ENCODE results near the gene PNPLA1. TPM values are rescaled to one million over a fixed set of nuclear protein-coding genes. Genes with fewer than 3 reads are reported as not detected.

The PNPLA1 gene, protein sequence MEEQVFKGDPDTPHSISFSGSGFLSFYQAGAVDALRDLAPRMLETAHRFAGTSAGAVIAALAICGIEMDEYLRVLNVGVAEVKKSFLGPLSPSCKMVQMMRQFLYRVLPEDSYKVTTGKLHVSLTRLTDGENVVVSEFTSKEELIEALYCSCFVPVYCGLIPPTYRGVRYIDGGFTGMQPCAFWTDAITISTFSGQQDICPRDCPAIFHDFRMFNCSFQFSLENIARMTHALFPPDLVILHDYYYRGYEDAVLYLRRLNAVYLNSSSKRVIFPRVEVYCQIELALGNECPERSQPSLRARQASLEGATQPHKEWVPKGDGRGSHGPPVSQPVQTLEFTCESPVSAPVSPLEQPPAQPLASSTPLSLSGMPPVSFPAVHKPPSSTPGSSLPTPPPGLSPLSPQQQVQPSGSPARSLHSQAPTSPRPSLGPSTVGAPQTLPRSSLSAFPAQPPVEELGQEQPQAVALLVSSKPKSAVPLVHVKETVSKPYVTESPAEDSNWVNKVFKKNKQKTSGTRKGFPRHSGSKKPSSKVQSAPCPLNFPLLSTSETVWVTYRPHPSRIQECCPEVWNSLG
- not detected for total RNA-seq

DNA sequence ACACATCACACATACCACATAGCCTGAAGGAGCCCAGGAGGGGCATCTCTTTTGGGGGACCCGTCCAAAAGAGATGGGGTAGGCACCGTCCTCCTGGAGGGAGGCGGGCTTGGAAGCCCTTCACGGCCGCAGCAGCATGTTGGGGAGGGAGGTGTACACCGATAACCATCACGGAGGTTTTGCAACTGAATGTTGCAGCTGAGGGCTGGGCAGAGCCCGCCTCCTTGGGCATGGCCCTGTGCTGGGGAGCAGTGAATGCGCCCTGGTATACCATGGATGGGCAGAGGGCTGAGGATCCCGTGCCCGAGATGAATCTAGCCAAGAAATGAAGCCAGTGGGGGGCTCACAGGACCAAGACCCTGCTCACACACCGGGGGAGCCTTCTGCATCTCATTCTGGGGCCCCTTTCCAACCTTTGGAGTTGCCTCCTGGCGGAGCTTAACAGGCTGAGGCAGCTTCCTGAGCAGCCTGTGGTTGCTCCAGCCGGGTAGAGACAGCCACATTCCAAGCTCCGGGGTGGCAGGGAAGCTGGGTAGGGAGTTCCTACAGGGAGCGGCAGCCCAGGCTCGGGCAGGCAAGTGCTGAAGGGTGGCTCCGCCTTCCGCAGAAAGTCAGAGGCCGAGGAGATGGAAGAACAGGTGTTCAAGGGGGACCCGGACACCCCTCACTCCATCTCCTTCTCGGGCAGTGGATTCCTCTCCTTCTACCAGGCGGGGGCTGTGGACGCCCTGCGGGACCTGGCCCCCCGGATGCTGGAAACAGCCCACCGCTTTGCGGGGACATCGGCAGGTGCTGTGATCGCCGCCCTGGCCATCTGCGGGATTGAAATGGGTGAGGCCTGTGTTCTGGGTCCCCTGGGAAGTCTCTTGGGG is at the start of gene PNPLA1:
TSS of gene PNPLA1 (plus strand) at position 227 of the 872 bp plus-strand sequence. CDS start at position 627, 400 bp downstream.
- TF ChIP-seq, protein P1, sequence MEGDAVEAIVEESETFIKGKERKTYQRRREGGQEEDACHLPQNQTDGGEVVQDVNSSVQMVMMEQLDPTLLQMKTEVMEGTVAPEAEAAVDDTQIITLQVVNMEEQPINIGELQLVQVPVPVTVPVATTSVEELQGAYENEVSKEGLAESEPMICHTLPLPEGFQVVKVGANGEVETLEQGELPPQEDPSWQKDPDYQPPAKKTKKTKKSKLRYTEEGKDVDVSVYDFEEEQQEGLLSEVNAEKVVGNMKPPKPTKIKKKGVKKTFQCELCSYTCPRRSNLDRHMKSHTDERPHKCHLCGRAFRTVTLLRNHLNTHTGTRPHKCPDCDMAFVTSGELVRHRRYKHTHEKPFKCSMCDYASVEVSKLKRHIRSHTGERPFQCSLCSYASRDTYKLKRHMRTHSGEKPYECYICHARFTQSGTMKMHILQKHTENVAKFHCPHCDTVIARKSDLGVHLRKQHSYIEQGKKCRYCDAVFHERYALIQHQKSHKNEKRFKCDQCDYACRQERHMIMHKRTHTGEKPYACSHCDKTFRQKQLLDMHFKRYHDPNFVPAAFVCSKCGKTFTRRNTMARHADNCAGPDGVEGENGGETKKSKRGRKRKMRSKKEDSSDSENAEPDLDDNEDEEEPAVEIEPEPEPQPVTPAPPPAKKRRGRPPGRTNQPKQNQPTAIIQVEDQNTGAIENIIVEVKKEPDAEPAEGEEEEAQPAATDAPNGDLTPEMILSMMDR (IDR thresholded peaks at IDR 0.05): no peak
- no peak within 1 kb of the TSS for H3K27ac ChIP-seq

DNA sequence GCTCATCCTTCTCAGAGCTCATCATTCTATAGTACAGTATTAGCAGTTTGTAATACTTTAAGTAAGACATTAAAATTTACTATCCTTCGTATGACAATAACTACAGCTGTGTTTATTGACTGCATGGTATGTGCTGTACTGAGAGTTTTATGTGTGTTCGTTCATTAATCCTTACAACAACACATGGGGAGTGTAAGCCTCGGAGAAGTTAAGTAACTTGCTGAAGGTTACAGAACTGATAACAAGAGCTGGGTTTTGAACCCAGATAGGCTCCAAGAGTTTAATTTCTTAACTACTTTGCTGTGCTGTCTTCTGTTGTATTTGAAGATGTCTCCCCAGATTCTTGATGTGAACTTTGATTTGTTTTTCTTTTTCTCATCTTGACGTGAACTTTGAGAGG is 49.6 kb upstream of the PNPLA1 start:
- Histone ChIP-seq H3K4me3 (no peak overlapping the region), H3K27ac (no peak overlapping the region), H3K9me3 (no peaks in the 10 kb centered on the region), H3K27me3 (no peaks in the 10 kb centered on the region), H3K4me1 (no peaks in the 10 kb centered on the region), H3K36me3 (peaks cover 63 to 76% of the 10 kb centered on the region in 2 donors)
- TF ChIP-seq, protein P1 (IDR thresholded peaks at IDR 0.05): no peak
- intact Hi-C loops (cut with DNase I): no loop called here
- no peak for DNase-seq (ENCODE audit: low spot score in 2 of 2)

More for the DNA sequence above, at the start of gene PNPLA1:
- Histone ChIP-seq H3K36me3 (no peaks in the 10 kb centered on the region), H3K27me3 (no peaks in the 10 kb centered on the region), H3K9me3 (no peaks in the 10 kb centered on the region), H3K4me1 (no peaks in the 10 kb centered on the region), H3K4me3 (no peak within 1 kb of the TSS)
- no peak for DNase-seq (ENCODE audit: low spot score in 2 of 2)
- intact Hi-C loops (cut with DNase I): no loop called here

DNA sequence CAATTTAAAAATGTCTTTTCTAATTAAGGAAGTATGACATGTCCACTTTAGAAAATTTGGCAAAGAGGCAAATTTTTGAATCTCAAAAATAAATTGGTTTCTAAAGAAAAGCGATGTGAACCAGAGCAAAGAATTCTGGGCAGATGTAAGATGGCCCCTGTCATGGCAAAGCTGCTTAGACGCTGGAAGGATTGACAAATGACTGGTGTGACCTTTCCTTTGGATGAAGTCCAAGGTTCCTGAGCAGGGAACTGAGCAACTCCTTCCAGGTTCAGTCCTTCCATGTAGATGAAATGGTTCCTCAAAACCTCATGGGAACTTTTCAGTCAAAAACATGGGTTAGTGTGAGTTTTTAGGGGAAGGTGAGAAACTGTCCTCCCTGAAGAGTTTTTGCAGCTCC is 48.2 kb upstream of the PNPLA1 start:
- TF ChIP-seq, protein P1 (IDR thresholded peaks at IDR 0.05): no peak
- no peak overlapping the region for H3K4me3 ChIP-seq
- H3K9me3 ChIP-seq: no peaks in the 10 kb centered on the region
- DNase-seq (ENCODE audit: low spot score in 2 of 2): no peak
- H3K27me3 ChIP-seq: no peaks in the 10 kb centered on the region
- peaks cover 54 to 77% of the 10 kb centered on the region in 2 donors for H3K36me3 ChIP-seq
- H3K4me1 ChIP-seq: no peaks in the 10 kb centered on the region
- intact Hi-C loops (cut with DNase I): no loop called here
- H3K27ac ChIP-seq: no peak overlapping the region

DNA sequence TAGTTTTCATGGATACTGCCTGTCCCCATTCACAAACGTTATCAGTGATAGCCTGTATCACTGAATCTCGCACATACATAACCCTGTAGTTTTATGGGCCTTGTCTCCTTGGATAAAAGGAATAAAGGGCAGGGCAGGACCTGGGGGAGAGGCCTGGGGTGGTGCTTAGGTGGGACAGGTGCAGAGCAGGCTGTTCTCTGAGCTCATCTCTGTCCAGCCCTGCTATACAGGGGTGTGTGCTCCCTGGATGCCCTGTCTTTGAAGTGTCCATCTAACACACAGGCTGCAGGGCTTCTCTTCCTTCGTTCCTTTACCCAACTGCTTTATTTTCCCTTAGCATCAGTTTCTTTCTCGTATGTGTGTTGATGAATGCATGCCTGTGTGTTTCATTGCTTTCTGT is 46.9 kb upstream of the PNPLA1 start:
- H3K27ac ChIP-seq: no peak overlapping the region
- intact Hi-C loops (cut with DNase I): no loop called here
- H3K4me3 ChIP-seq: no peak overlapping the region
- peaks cover 47 to 73% of the 10 kb centered on the region in 2 donors for H3K36me3 ChIP-seq
- no peaks in the 10 kb centered on the region for H3K4me1 ChIP-seq
- H3K9me3 ChIP-seq: no peaks in the 10 kb centered on the region
- H3K27me3 ChIP-seq: no peaks in the 10 kb centered on the region
- TF ChIP-seq, protein P1 (IDR thresholded peaks at IDR 0.05): no peak
- no peak for DNase-seq (ENCODE audit: low spot score in 2 of 2)

DNA sequence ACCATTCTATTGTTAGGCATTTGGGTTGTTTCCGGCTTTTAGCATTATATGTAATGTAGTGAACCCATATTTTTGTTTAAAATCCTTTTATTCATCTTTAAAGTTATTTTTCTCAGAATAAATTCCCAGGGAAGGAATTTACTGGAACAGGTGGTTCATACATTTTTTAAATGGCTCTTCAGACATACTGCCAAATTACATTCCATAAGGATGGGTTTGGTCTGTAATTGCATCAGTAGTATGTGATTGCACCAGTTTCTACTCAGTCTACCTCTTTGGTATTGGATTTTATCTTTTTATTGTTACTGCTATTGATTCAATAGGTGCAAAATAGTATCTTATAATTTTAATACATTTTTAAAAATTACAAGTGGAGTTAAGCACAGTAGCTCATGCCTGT is 46.2 kb upstream of the PNPLA1 start:
- TF ChIP-seq, protein P1 (IDR thresholded peaks at IDR 0.05): no peak

More for the DNA sequence above, 46.2 kb upstream of the PNPLA1 start:
- intact Hi-C loops (cut with DNase I): no loop called here
- Histone ChIP-seq H3K27me3 (no peaks in the 10 kb centered on the region), H3K36me3 (peaks cover 42 to 74% of the 10 kb centered on the region in 2 donors), H3K27ac (no peak overlapping the region), H3K4me1 (no peaks in the 10 kb centered on the region), H3K9me3 (no peaks in the 10 kb centered on the region), H3K4me3 (no peak overlapping the region)
- DNase-seq (ENCODE audit: low spot score in 2 of 2): no peak
